IPS-NIHi11 (cell line): ENCODE data around the gene ATRIP.
"Not testable (repeated sequence)": the region's sequence is repeated elsewhere in the genome, so short reads cannot be mapped to it uniquely, and the experiment has no call there.

Experiments
- DNase-seq: peaks from one replicate; pipeline ENCODE4 v3.0.0; 2012; ENCODE audit warnings: mixed read lengths, low spot score

ATRIP gene

GRCh38 chr3:48469046-48469915 lies 22.7 kb downstream of the ATRIP start:
- DNase-seq = no peak

GRCh38 chr3:48470286-48470685 lies 23.7 kb downstream of the ATRIP start:
- DNase-seq = no peak

- DNase-seq = peak; percentile 50
Measured at GRCh38 chr3:48472673-48472922, 26.1 kb downstream of the ATRIP start.

- peak; percentile 92 for DNase-seq
Measured at GRCh38 chr3:48472923-48473616, 26.5 kb downstream of the ATRIP start.

- no peak for DNase-seq
Measured at GRCh38 chr3:48473617-48473952, 27.0 kb downstream of the ATRIP start.

- DNase-seq = not testable (repeated sequence)
Measured at GRCh38 chr3:48474031-48474430, 27.5 kb downstream of the ATRIP start.

GRCh38 chr3:48474619-48475018 lies 28.1 kb downstream of the ATRIP start:
- peak; percentile 84 for DNase-seq

GRCh38 chr3:48475188-48475587 lies 28.7 kb downstream of the ATRIP start:
- DNase-seq = peak; percentile 33

- DNase-seq = no peak
Measured at GRCh38 chr3:48476426-48477053, 30.0 kb downstream of the ATRIP start.

- no peak for DNase-seq
Measured at GRCh38 chr3:48477959-48478520, 31.5 kb downstream of the ATRIP start.

GRCh38 chr3:48478626-48479555 lies 32.4 kb downstream of the ATRIP start:
- peak; percentile 4 for DNase-seq

GRCh38 chr3:48480891-48481290 lies 34.4 kb downstream of the ATRIP start:
- not testable (repeated sequence) for DNase-seq

GRCh38 chr3:48482822-48483221 lies 36.3 kb downstream of the ATRIP start:
- DNase-seq = not testable (repeated sequence)

- no peak for DNase-seq
Measured at GRCh38 chr3:48486952-48487351, 40.4 kb downstream of the ATRIP start.

- no peak for DNase-seq
Measured at GRCh38 chr3:48492461-48493202, 46.1 kb downstream of the ATRIP start.

GRCh38 chr3:48493203-48493501 lies 46.6 kb downstream of the ATRIP start:
- no peak for DNase-seq

- peak; percentile 3 for DNase-seq
Measured at GRCh38 chr3:48500656-48501055, 54.1 kb downstream of the ATRIP start.

- peak; percentile 1 for DNase-seq
Measured at GRCh38 chr3:48501196-48501595, 54.7 kb downstream of the ATRIP start.

- peak; percentile 2 for DNase-seq
Measured at GRCh38 chr3:48502121-48502520, 55.6 kb downstream of the ATRIP start.

- DNase-seq = peak; percentile 3
Measured at GRCh38 chr3:48502728-48503168, 56.2 kb downstream of the ATRIP start.

- peak; percentile 54 for DNase-seq
Measured at GRCh38 chr3:48503401-48504050, 57.0 kb downstream of the ATRIP start.
